Endometrial microvascular endothelial cells (primary cell): Measurements from ENCODE around the gene PKP1. TPM values are rescaled to one million over a fixed set of nuclear protein-coding genes. Genes with fewer than 3 reads are reported as not detected.

ENCODE experiments used
- in situ Hi-C: cut with HindIII; loops from 2 replicates; pipeline ENCODE4 v1.10.0; 2017; ENCODE audit warnings: low sequenced_read_pairs, low pct_unique_long_range_greater_than_20kb; ENCODE audit errors: inconsistent ontology term
- total RNA-seq: library from RNA; depleted of rRNA; stranded (reverse); fragments of >200 nt; gene quantifications from one replicate; pipeline ENCODE4 v1.2.3, GENCODE V29; 2015; ENCODE audit errors: inconsistent ontology term

PKP1 gene
- total RNA-seq, 1 donor from 2014 or later, result not detected

GRCh38 chr1:201319631-201320030 lies 36.3 kb downstream of the PKP1 start:
- in situ Hi-C loops, result no loop called here

- in situ Hi-C loops, result no loop called here
Measured at GRCh38 chr1:201320168-201320788, 37.0 kb downstream of the PKP1 start.

DNA sequence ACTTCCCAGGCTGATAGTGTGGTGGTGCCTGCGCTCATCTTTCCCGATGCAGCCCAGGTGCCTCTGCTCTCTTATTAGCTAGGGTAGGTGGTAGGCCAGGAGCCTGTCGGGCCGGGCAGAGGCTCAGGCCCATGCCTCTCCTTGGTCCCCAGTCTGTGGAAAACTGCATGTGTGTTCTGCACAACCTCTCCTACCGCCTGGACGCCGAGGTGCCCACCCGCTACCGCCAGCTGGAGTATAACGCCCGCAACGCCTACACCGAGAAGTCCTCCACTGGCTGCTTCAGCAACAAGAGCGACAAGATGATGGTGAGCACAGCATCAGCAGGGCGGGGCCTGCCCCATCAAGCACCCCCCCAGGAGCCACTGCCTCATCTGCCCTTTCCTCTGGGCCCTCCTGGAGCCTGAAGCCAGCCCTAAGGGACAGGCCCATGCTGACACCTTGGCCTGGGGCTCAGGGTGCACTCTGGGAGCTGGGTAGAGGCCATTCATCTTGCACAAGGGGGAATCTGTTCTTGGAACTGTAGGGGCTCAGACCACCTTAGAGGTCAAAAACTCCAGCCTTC lies 38.6 kb downstream of the PKP1 start:
- in situ Hi-C loops, result no loop called here

GRCh38 chr1:201322653-201323510 lies 39.6 kb downstream of the PKP1 start:
- in situ Hi-C loops, result no loop called here

DNA sequence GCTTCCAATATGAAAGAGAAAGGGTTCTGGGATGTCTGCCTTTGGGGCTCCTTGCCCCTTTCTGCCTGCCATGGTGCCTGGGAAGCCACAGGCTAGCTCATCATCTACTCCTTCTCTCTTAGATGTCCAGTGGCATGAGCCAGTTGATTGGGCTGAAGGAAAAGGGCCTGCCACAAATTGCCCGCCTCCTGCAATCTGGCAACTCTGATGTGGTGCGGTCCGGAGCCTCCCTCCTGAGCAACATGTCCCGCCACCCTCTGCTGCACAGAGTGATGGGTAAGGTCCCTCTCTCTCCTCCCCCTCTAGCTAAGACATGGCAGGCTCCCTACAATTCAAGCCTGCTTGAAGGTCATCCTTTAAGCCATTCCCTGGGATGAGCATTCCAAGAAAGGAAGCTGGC lies 41.0 kb downstream of the PKP1 start:
- in situ Hi-C loops, result no loop called here

DNA sequence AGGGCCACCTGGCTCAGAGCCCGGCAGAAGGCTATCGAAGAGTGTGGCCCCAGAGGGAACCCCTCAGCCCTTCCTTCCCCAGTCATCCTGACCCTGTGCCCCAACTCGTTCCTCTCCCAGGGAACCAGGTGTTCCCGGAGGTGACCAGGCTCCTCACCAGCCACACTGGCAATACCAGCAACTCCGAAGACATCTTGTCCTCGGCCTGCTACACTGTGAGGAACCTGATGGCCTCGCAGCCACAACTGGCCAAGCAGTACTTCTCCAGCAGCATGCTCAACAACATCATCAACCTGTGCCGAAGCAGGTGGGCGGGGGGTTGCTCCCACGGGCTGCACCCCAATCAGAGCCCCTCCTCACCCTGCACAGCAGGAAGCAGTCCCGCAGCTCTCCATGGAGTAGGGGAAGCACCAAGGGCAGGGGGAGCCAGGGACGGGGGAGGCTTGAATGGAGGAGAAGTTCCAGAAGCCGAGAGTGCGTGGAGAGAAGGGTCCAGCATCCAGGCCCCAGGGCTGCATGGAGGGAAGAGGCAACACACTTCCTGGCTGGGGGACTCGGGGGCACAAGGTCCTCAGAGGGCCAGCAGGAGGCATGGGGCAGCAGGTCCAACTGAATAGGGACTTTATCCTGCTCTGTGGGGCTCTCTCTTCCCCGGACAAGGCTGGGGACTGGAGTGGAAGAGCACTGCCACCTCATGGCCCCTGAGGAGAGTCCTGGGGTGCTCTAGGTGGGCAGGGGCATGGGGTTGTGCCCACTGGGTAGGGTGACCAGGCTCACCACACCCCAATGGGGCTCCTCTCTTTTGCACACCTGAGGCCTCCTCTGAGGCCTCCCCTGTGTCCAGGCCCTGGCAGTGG lies 41.7 kb downstream of the PKP1 start:
- in situ Hi-C loops, result no loop called here

- in situ Hi-C loops, result no loop called here
Measured at GRCh38 chr1:201325678-201326060, 42.4 kb downstream of the PKP1 start.

- in situ Hi-C loops, result no loop called here
Measured at GRCh38 chr1:201326710-201327109, 43.4 kb downstream of the PKP1 start.

- in situ Hi-C loops, result no loop called here
Measured at GRCh38 chr1:201327687-201328240, 44.5 kb downstream of the PKP1 start.

DNA sequence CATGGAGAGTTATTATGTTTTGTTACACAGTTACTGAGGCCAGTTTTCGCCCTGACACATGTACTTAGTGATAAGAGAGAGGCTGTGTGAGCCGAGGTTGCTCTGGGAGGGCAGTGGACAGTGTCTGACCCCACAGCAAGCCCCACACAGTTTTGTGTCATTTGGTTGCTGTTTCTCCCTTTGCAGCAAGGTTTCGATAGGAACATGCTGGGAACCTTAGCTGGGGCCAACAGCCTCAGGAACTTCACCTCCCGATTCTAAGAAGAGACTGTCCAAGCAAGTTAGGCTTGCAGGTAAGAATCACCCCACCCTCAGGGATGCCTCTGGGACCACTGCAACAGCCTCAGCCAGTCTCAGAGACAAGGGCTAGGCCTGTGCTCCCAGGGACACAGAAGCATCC lies 45.3 kb downstream of the PKP1 start:
- in situ Hi-C loops, result no loop called here

GRCh38 chr1:201329286-201329685 lies 46.0 kb downstream of the PKP1 start:
- in situ Hi-C loops, result no loop called here

GRCh38 chr1:201329801-201330200 lies 46.5 kb downstream of the PKP1 start:
- in situ Hi-C loops, result no loop called here

- in situ Hi-C loops, result no loop called here
Measured at GRCh38 chr1:201330541-201330940, 47.2 kb downstream of the PKP1 start.

DNA sequence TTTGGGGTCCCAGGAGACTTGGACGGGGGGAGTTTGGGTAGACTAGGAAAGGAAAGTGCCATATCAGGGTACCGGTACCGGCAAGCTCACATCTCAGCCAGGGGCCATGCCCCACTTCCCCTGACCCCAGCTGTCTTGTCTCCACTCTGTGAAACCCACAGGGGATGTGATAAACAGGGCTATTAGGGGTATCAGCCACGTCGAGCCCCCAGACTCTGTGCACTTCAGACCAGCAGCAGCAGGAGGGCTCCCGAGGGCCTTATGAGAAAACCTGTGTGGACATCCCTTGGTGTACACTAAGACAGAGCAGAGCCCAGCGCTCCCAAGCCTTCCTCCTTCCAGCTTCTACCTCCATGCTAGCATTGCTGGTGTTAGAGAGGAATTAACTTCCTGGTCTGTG lies 47.9 kb downstream of the PKP1 start:
- in situ Hi-C loops, result no loop called here

DNA sequence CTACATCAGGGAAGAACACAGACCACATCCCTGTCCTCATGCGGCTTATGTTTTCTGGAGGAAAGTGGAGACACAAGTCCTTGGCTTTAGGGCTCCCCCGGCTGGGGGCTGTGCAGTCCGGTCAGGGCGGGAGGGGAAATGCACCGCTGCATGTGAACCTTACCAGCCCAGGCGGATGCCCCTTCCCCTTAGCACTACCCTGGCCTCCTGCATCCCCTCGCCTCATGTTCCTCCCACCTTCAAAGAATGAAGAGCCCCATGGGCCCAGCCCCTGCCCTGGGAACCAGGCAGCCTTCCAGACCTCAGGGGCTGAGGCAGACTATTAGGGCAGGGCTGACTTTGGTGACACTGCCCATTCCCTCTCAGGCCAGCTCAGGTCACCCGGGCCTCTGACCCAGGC lies 48.7 kb downstream of the PKP1 start:
- in situ Hi-C loops, result no loop called here

DNA sequence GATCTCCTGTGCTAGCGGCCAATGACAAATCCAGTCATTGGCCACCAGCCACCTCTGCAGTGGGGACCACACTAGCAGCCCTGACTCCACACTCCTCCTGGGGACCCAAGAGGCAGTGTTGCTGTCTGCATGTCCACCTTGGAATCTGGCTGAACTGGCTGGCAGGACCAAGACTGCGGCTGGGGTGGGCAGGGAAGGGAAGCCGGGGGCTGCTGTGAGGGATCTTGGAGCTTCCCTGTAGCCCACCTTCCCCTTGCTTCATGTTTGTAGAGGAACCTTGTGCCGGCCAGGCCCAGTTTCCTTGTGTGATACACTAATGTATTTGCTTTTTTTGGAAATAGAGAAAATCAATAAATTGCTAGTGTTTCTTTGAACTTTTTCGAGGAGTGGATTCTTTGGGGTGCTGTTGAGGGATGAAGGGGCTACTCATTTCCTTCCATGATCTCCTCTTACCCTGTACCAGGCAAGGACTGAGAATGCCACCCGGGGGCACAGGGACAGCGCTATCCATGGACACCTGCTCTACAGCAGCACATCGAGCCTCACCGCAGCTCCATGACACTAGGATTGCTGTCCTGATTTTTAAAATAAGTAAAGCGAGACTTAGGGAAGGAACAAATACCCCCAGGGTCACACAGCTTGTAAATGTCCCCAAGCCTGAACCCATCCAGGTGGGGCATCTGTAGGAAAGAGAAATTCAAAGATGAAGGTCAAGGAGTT lies 49.5 kb downstream of the PKP1 start:
- in situ Hi-C loops, result no loop called here

GRCh38 chr1:201334325-201335173 lies 51.2 kb downstream of the PKP1 start:
- in situ Hi-C loops, result no loop called here
